GM12878 (cell line): ENCODE results near the gene SLC2A3. TPM values are rescaled to one million over a fixed set of nuclear protein-coding genes. Genes with fewer than 3 reads are reported as not detected.

Source experiments
- ATAC-seq: fragments of 200-7000 bp; cut with Tn5 transposase; 3 replicates; pipeline ENCODE4 v1.9.1; 2020; ENCODE audit warnings: mild to moderate bottlenecking, moderate library complexity
- BruUV-seq: library from RNA; stranded (reverse); fragments of 400-500 nt; replicated peaks from 2 replicates; lab custom pipeline; 2021; lab: Mats Ljungman, UMichigan
- CTCF ChIA-PET: fragments of 300-600 bp; sonication (Branson Sonifier 250); formaldehyde crosslinking; extraction: SDS; loops from one replicate; lab custom pipeline; 2021; ENCODE audit warnings: inconsistent platforms; lab: Yijun Ruan, JAX
- POLR2A ChIA-PET: fragments of 350-600 bp; formaldehyde crosslinking; extraction: SDS; loops from one replicate; lab custom pipeline; 2021; ENCODE audit warnings: inconsistent platforms; lab: Charles Lee
- RAD21 ChIA-PET: fragments of 300-600 bp; sonication (Branson Sonifier 250); formaldehyde crosslinking; loops from one replicate; lab custom pipeline; 2023; ENCODE audit warnings: antibody characterized with exemption; ENCODE audit not compliant: unreplicated experiment; lab: Charles Lee
- SMC1A ChIA-PET: fragments of 300-600 bp; sonication (Branson Sonifier 250); formaldehyde crosslinking; loops from one replicate; lab custom pipeline; 2023; ENCODE audit not compliant: unreplicated experiment, uncharacterized antibody; lab: Charles Lee
- DNase-seq: peaks from one replicate; pipeline ENCODE4 v3.0.0-alpha.2; 2011; ENCODE audit warnings: low read depth, low spot score
- FAIRE-seq: peaks from 3 replicates; lab custom pipeline; 2011; peaks lifted over from hg19 to GRCh38; lab: Jason Lieb, UNC
- H2AFZ ChIP-seq: 2 replicates; pipeline ENCODE4 v1.6.0; 2011; ENCODE audit warnings: low read depth, low read length, control low read depth; ENCODE audit not compliant: control insufficient read depth
- H3K27ac ChIP-seq: 2 replicates; pipeline ENCODE4 v1.5.1; 2011; ENCODE audit warnings: control low read depth; ENCODE audit not compliant: control insufficient read depth, insufficient read depth
- H3K27me3 ChIP-seq, 2 experiments: replicated peaks in 1 of 2; 2 replicates each; pipeline versions ENCODE4 v1.6.0 to v1.6.1; 2011; ENCODE audit warnings: low read length in 1 of 2; ENCODE audit not compliant: control insufficient read depth in 2 of 2, insufficient read depth in 2 of 2
- H3K36me3 ChIP-seq, 2 experiments: 2 replicates each; pipeline ENCODE4 v1.5.1; 2011; ENCODE audit warnings: low read length in 1 of 2; ENCODE audit not compliant: control insufficient read depth in 2 of 2, insufficient read depth in 2 of 2
- H3K4me1 ChIP-seq: 2 replicates; pipeline ENCODE4 v1.6.1; 2011; ENCODE audit warnings: mild to moderate bottlenecking, low read length, moderate library complexity, mixed read lengths; ENCODE audit not compliant: control insufficient read depth, insufficient read depth
- H3K4me2 ChIP-seq: 2 replicates; pipeline ENCODE4 v1.6.0; 2011; ENCODE audit warnings: control low read depth; ENCODE audit not compliant: control insufficient read depth, insufficient read depth
- H3K4me3 ChIP-seq: fragments of 200-600 bp; sonication (generic); 2 replicates; pipeline ENCODE4 v1.5.1; 2016
- H3K79me2 ChIP-seq: 2 replicates; pipeline ENCODE4 v1.6.0; 2011; ENCODE audit warnings: low read length; ENCODE audit not compliant: control insufficient read depth, insufficient read depth
- H3K9ac ChIP-seq: 2 replicates; pipeline ENCODE4 v1.8.0; 2011; ENCODE audit warnings: low read length, control low read depth, mixed read lengths; ENCODE audit not compliant: control insufficient read depth, insufficient read depth
- H3K9me3 ChIP-seq: replicated peaks from 3 replicates; pipeline ENCODE4 v1.5.1; 2011; ENCODE audit warnings: mild to moderate bottlenecking, low read length; ENCODE audit not compliant: control insufficient read depth, insufficient read depth
- H4K20me1 ChIP-seq: 2 replicates; pipeline ENCODE4 v1.6.0; 2011; ENCODE audit not compliant: control insufficient read depth, insufficient read depth
- ATF7 ChIP-seq: fragments of 450-650 bp; IDR thresholded peaks from 2 replicates; pipeline ENCODE4 v1.6.1; 2016; ENCODE audit warnings: low read depth, mild to moderate bottlenecking
- DPF2 ChIP-seq: fragments of 450-650 bp; IDR thresholded peaks from 2 replicates; pipeline ENCODE4 v1.6.1; 2017; ENCODE audit warnings: mild to moderate bottlenecking
- EED ChIP-seq: sonication (generic); IDR thresholded peaks from 2 replicates; pipeline ENCODE4 v1.6.1; 2016; ENCODE audit warnings: antibody characterized with exemption, low read depth
- FOS ChIP-seq: IDR thresholded peaks from 3 replicates; pipeline ENCODE4 v1.6.1; 2011; ENCODE audit warnings: borderline replicate concordance; ENCODE audit not compliant: insufficient read length; ENCODE audit errors: extremely low read depth
- GABPA ChIP-seq: IDR thresholded peaks from 2 replicates; pipeline ENCODE4 v1.6.1; 2014; ENCODE audit warnings: antibody characterized with exemption, low read depth, mild to moderate bottlenecking, inconsistent platforms
- HDAC6 ChIP-seq: fragments of 200-600 bp; sonication (generic); IDR thresholded peaks from one replicate; pipeline ENCODE4 v1.8.0; 2017; ENCODE audit warnings: antibody characterized with exemption; ENCODE audit not compliant: unreplicated experiment
- MXI1 ChIP-seq: fragments of 150-350 bp; IDR thresholded peaks from 2 replicates; pipeline ENCODE4 v1.6.1; 2011; ENCODE audit warnings: low read depth, mild to moderate bottlenecking, inconsistent platforms, low read length, improper control_type of control experiment
- MYC ChIP-seq: IDR thresholded peaks from 2 replicates; pipeline ENCODE4 v1.6.1; 2011; ENCODE audit warnings: mild to moderate bottlenecking, low read length, moderate library complexity, inconsistent platforms; ENCODE audit not compliant: insufficient read depth, insufficient replicate concordance, insufficient read length, severe bottlenecking
- NFYB ChIP-seq: IDR thresholded peaks from 2 replicates; pipeline ENCODE4 v1.6.1; 2011; ENCODE audit warnings: low read depth, mild to moderate bottlenecking, low read length, improper control_type of control experiment, moderate library complexity; ENCODE audit not compliant: insufficient read depth
- PAX5 ChIP-seq: IDR thresholded peaks from 2 replicates; pipeline ENCODE4 v1.6.1; 2011; ENCODE audit warnings: low read depth, low read length, borderline replicate concordance
- TARDBP ChIP-seq: IDR thresholded peaks from 2 replicates; pipeline ENCODE4 v1.6.1; 2016; ENCODE audit warnings: borderline replicate concordance
- ZBTB33 ChIP-seq: fragments of 450-650 bp; IDR thresholded peaks from 2 replicates; pipeline ENCODE4 v1.6.1; 2017; ENCODE audit warnings: mild to moderate bottlenecking
- ZNF207 ChIP-seq: fragments of 450-650 bp; IDR thresholded peaks from 2 replicates; pipeline ENCODE4 v1.6.1; 2014; ENCODE audit warnings: antibody characterized with exemption, mild to moderate bottlenecking, borderline replicate concordance
- ZSCAN29 ChIP-seq: fragments of 450-650 bp; IDR thresholded peaks from 2 replicates; pipeline ENCODE4 v1.6.1; 2017; ENCODE audit warnings: mild to moderate bottlenecking, moderate library complexity
- WGBS: methylation state at CpG from one replicate; pipeline ENCODE4 v1.1.6; 2016; ENCODE audit warnings: low lambda C conversion rate; ENCODE audit not compliant: insufficient replicate concordance, insufficient coverage; ENCODE audit errors: missing lambda C conversion rate; 5-methylcytosine and 5-hydroxymethylcytosine counted together
- in situ Hi-C: fragments of 300-500 bp; cut with MboI; formaldehyde crosslinking; loops from 9 replicates; pipeline ENCODE4 v1.14.3; 2018; ENCODE audit warnings: mixed read lengths
- intact Hi-C: fragments of 100-400 bp; cut with micrococcal nuclease; formaldehyde crosslinking; loops from one replicate; pipeline ENCODE4 v1.14.2; 2022; ENCODE audit not compliant: unreplicated experiment
- polyA plus RNA-seq, 11 experiments: library from polyadenylated mRNA; depleted of rRNA in 4 of 11; unstranded in 6 of 11; stranded (reverse) in 5 of 11; fragments of >200 nt; fragmentation: Nextera tagmentation in 4 of 11; fragmentation: Illumina TruSeq in 1 of 11; extraction: Ambion mirVana in 4 of 11; extraction: Trizol in 1 of 11; gene quantifications; 1 replicate in 1 of 11; 2 replicates in 10 of 11; pipeline versions ENCODE4 v1.2.1 to v1.2.3, GENCODE V29; 2011 to 2016; ENCODE audit warnings: inconsistent platforms in 2 of 11, missing spikeins in 2 of 11, low read depth in 1 of 11
- total RNA-seq, 4 experiments: library from RNA; depleted of rRNA in 3 of 4; stranded (reverse); fragments of >200 nt in 3 of 4; fragmentation: Illumina TruSeq in 1 of 4; extraction: Trizol in 1 of 4; gene quantifications; 2 replicates each; pipeline versions ENCODE4 v1.2.1 to v1.2.3, GENCODE V29; 2013 to 2021
- TF ChIP-seq, protein P1 (sequence below): IDR thresholded peaks from 2 replicates; pipeline ENCODE4 v1.6.1; 2011; ENCODE audit warnings: mild to moderate bottlenecking, low read depth, low read length, moderate library complexity; ENCODE audit not compliant: insufficient replicate concordance
- TF ChIP-seq, protein P2 (sequence below): fragments of 450-650 bp; formaldehyde crosslinking; IDR thresholded peaks from 2 replicates; pipeline ENCODE4 v1.5.0; 2022; ENCODE audit warnings: mild to moderate bottlenecking, missing genetic modification characterization

SLC2A3 gene
- total and polyA plus RNA-seq, 10 of the 15 experiments (the other 5 are each of a cell fraction or from before 2014, with no cell fraction given) = 6.5 to 66.3 (median 11.2) TPM

DNA sequence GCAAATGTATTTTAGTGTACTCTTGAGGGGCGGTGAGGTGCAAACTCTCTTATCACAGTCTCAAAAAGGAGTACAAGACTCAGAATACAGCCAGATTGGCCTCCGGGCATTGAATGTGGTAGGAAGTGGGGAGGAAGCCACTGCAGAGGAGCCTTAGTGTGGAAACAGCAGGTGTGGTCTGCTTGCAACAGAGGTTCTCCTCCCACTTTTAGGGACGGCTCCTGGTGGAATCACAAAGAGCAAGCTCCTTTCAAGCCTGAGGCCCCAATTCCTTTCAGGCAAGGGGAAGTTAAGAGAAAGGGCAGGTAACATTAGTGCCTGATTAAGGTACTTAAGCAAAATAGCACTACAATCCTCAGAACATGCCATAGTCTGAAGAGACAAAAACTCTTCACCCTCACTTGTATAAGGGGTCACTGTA lies 23.7 kb upstream of the SLC2A3 start (continued):
- no peak for TF ChIP-seq GABPA
- TF ChIP-seq TARDBP = no peak
- TF ChIP-seq EED = no peak
- no peak for TF ChIP-seq ZNF207
- no peak for TF ChIP-seq ATF7
- TF ChIP-seq MXI1 = no peak
- no peak for TF ChIP-seq PAX5
- no peak for TF ChIP-seq NFYB
- TF ChIP-seq, protein P1, sequence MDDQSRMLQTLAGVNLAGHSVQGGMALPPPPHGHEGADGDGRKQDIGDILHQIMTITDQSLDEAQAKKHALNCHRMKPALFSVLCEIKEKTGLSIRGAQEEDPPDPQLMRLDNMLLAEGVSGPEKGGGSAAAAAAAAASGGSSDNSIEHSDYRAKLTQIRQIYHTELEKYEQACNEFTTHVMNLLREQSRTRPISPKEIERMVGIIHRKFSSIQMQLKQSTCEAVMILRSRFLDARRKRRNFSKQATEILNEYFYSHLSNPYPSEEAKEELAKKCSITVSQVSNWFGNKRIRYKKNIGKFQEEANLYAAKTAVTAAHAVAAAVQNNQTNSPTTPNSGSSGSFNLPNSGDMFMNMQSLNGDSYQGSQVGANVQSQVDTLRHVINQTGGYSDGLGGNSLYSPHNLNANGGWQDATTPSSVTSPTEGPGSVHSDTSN = no peak
- TF ChIP-seq ZSCAN29 = no peak
- no peak for TF ChIP-seq MYC
- no peak for TF ChIP-seq DPF2
- no peak for TF ChIP-seq HDAC6

DNA sequence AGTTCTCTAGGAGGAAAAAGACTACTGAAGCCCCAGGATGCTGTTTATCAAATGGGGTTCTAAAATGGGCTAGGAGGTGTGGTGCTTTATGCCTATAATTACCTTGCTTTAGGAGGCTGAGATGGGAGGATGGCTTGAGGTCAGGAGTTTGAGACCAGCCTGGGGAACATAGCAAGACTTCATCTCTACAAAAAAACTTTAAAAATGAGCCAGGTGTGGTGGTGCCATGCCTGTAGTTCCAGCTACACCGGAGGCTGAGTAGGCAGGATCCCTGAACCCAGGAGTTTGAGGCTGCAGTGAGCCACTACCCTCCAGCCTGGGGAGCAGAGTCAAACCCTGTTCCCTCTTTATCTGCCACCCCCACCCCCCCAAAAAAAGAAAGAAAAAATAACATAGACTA lies 23.3 kb upstream of the SLC2A3 start:
- ATAC-seq = no peak
- Histone ChIP-seq H3K4me3 (peak overlapping the region; percentile 87; the same call in 1 of the 2 replicates), H3K27me3 (no peaks in the 10 kb centered on the region), H3K4me2 (peak overlapping the region; percentile 77), H3K79me2 (no peaks in the 10 kb centered on the region; the same call in 1 of the 2 replicates), H3K36me3 (no peaks in the 10 kb centered on the region), H3K4me1 (peaks cover 18% of the 10 kb centered on the region), H2AFZ (peak overlapping the region; percentile 84), H3K9me3 (no peaks in the 10 kb centered on the region), H4K20me1 (no peaks in the 10 kb centered on the region), H3K9ac (no peak overlapping the region; the same call in 1 of the 2 replicates), H3K27ac (peak overlapping the region; percentile 71)
- RAD21 ChIA-PET = interaction anchor here (1.8 to 6.9 kb wide), 4 partner anchors 11 to 119 kb away, joined by 5 to 169 read pairs (median 15); partner anchors contain the start of gene SLC2A3
- no peak for FAIRE-seq
- WGBS = 0% methylated on average over 1 of the region's 1 CpG
- in situ Hi-C loops (no loop called here), intact Hi-C loops (no loop called here)
- no TSS peak for BruUV-seq
- POLR2A ChIA-PET = interaction anchor here (1.0 to 7.5 kb wide), 3 partner anchors 12 to 32 kb away, joined by 4 to 180 read pairs (median 60); partner anchors contain the start of gene SLC2A3
- SMC1A ChIA-PET = interaction anchor here (0.9 to 13.2 kb wide), 4 partner anchors 11 to 36 kb away, joined by 3 to 215 read pairs (median 20); partner anchors contain the start of gene SLC2A3
- DNase-seq = no peak
- CTCF ChIA-PET = interaction anchor here (0.8 to 9.5 kb wide), 5 partner anchors 11 to 99 kb away, joined by 3 to 191 read pairs (median 6); partner anchors contain the start of gene SLC2A3
- TF ChIP-seq, protein P2, sequence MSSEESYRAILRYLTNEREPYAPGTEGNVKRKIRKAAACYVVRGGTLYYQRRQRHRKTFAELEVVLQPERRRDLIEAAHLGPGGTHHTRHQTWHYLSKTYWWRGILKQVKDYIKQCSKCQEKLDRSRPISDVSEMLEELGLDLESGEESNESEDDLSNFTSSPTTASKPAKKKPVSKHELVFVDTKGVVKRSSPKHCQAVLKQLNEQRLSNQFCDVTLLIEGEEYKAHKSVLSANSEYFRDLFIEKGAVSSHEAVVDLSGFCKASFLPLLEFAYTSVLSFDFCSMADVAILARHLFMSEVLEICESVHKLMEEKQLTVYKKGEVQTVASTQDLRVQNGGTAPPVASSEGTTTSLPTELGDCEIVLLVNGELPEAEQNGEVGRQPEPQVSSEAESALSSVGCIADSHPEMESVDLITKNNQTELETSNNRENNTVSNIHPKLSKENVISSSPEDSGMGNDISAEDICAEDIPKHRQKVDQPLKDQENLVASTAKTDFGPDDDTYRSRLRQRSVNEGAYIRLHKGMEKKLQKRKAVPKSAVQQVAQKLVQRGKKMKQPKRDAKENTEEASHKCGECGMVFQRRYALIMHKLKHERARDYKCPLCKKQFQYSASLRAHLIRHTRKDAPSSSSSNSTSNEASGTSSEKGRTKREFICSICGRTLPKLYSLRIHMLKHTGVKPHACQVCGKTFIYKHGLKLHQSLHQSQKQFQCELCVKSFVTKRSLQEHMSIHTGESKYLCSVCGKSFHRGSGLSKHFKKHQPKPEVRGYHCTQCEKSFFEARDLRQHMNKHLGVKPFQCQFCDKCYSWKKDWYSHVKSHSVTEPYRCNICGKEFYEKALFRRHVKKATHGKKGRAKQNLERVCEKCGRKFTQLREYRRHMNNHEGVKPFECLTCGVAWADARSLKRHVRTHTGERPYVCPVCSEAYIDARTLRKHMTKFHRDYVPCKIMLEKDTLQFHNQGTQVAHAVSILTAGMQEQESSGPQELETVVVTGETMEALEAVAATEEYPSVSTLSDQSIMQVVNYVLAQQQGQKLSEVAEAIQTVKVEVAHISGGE (CRISPR knock-in tag) = no peak
- no peak for TF ChIP-seq FOS
- TF ChIP-seq ZBTB33 = no peak
